ENCODE measurements around the gene ZNF214. TPM values are rescaled to one million over a fixed set of nuclear protein-coding genes. Genes with fewer than 3 reads are reported as not detected.

Gene ZNF214
- total and polyA plus RNA-seq, 7 donors = 0.46 to 3.1 (median 1.9) TPM

GRCh38 chr11:7050191-7050590 lies 30.0 kb upstream of the ZNF214 start:
- Histone ChIP-seq H3K4me1 (peaks cover 0 to 9% (median 4%) of the 10 kb centered on the region in 4 donors), H3K27ac (no peak overlapping the region), H3K36me3 (no peaks in the 10 kb centered on the region), H3K9me3 (no peaks in the 10 kb centered on the region), H3K27me3 (no peaks in the 10 kb centered on the region), H3K4me3 (no peak overlapping the region)
- no peak for DNase-seq
- TF ChIP-seq POLR2A (IDR thresholded peaks at IDR 0.05) (no peak), EP300 (IDR thresholded peaks at IDR 0.05) (no peak), CTCF (IDR thresholded peaks at IDR 0.05) (no peak), POLR2AphosphoS5 (IDR thresholded peaks at IDR 0.05) (no peak)
- intact Hi-C loops (cut with DNase I) = no loop called here
- 92 to 97% methylated on average over 1 of the region's 1 CpG for WGBS, 2 donors

GRCh38 chr11:7046474-7047175 lies 26.5 kb upstream of the ZNF214 start:
- TF ChIP-seq EP300 (IDR thresholded peaks at IDR 0.05) (no peak), POLR2AphosphoS5 (IDR thresholded peaks at IDR 0.05) (no peak), CTCF (IDR thresholded peaks at IDR 0.05) (no peak), POLR2A (IDR thresholded peaks at IDR 0.05) (no peak)
- 37 to 61% methylated on average over 3 of the region's 3 CpGs for WGBS, 2 donors
- Histone ChIP-seq H3K27me3 (no peaks in the 10 kb centered on the region), H3K4me1 (peaks cover 0 to 9% (median 4%) of the 10 kb centered on the region in 4 donors), H3K27ac (no peak overlapping the region), H3K4me3 (no peak overlapping the region), H3K36me3 (no peaks in the 10 kb centered on the region), H3K9me3 (no peaks in the 10 kb centered on the region)
- DNase-seq = no peak
- intact Hi-C loops (cut with DNase I) = no loop called here

- H3K9me3 ChIP-seq = no peaks in the 10 kb centered on the region
- intact Hi-C loops (cut with DNase I) = no loop called here
- H3K4me1 ChIP-seq = no peaks in the 10 kb centered on the region
- DNase-seq = no peak
- no peak overlapping the region for H3K27ac ChIP-seq
- 88 to 93% methylated on average over 6 of the region's 6 CpGs for WGBS, 2 donors
- no peaks in the 10 kb centered on the region for H3K36me3 ChIP-seq
- TF ChIP-seq POLR2AphosphoS5 (IDR thresholded peaks at IDR 0.05) (no peak), EP300 (IDR thresholded peaks at IDR 0.05) (no peak), POLR2A (IDR thresholded peaks at IDR 0.05) (no peak), CTCF (IDR thresholded peaks at IDR 0.05) (no peak)
- no peak overlapping the region for H3K4me3 ChIP-seq
- H3K27me3 ChIP-seq = no peaks in the 10 kb centered on the region
These were observed 13.9 kb upstream of the ZNF214 start for GRCh38 chr11:7034019-7034418.

- no peaks in the 10 kb centered on the region for H3K27me3 ChIP-seq
- no peak overlapping the region for H3K4me3 ChIP-seq
- no peak overlapping the region for H3K27ac ChIP-seq
- no peaks in the 10 kb centered on the region for H3K36me3 ChIP-seq
- WGBS, 2 donors = 12 to 22% methylated on average over 1 of the region's 1 CpG
- no peaks in the 10 kb centered on the region for H3K4me1 ChIP-seq
- no peaks in the 10 kb centered on the region for H3K9me3 ChIP-seq
- TF ChIP-seq CTCF (IDR thresholded peaks at IDR 0.05) (no peak), POLR2A (IDR thresholded peaks at IDR 0.05) (no peak), POLR2AphosphoS5 (IDR thresholded peaks at IDR 0.05) (no peak), EP300 (IDR thresholded peaks at IDR 0.05) (no peak)
- no peak for DNase-seq
- intact Hi-C loops (cut with DNase I) = no loop called here
These were observed 12.5 kb upstream of the ZNF214 start for GRCh38 chr11:7032692-7033091.

- no peak for DNase-seq
- Histone ChIP-seq H3K36me3 (no peaks in the 10 kb centered on the region), H3K4me3 (no peak overlapping the region), H3K27ac (no peak overlapping the region), H3K4me1 (no peaks in the 10 kb centered on the region), H3K27me3 (no peaks in the 10 kb centered on the region), H3K9me3 (no peaks in the 10 kb centered on the region)
- no peak for TF ChIP-seq CTCF (IDR thresholded peaks at IDR 0.05)
- intact Hi-C loops (cut with DNase I) = no loop called here
- 82 to 89% methylated on average over 11 of the region's 11 CpGs for WGBS, 2 donors
These were observed 11.3 kb upstream of the ZNF214 start for GRCh38 chr11:7031471-7031871.
